Activated T-cell treated with anti-CD3 and anti-CD28 coated beads, Interleukin-2, amount 50 U/mL, for 72 hours (primary cell): ENCODE measurements around the gene CRABP1. TPM values are rescaled to one million over a fixed set of nuclear protein-coding genes. Genes with fewer than 3 reads are reported as not detected.

ENCODE experiments used
- ATAC-seq, 2 donors: fragments of 150-1000 bp; cut with Tn5 transposase; replicated peaks in 1 of 2; 2 replicates each; pipeline ENCODE4 v1.10.0; 2021; ENCODE audit warnings: moderate library complexity in 2 of 2, mild to moderate bottlenecking in 1 of 2
- DNase-seq, 2 donors: peaks; one replicate each; pipeline ENCODE4 v3.0.0; 2021 to 2022; ENCODE audit warnings: mixed read lengths in 1 of 2
- H3K27ac Mint-ChIP-seq: one replicate; pipeline ENCODE4 v1.8.0; 2022; ENCODE audit warnings: mild to moderate bottlenecking, moderate library complexity, mixed read lengths
- H3K27me3 Mint-ChIP-seq: one replicate; pipeline ENCODE4 v1.8.0; 2022; ENCODE audit warnings: low read depth, mixed read lengths
- H3K36me3 Mint-ChIP-seq, 2 donors: one replicate each; pipeline ENCODE4 v1.8.0; 2022; ENCODE audit warnings: mixed read lengths in 2 of 2, mild to moderate bottlenecking in 1 of 2; ENCODE audit not compliant: insufficient read depth in 2 of 2
- H3K4me1 Mint-ChIP-seq: one replicate; pipeline ENCODE4 v1.8.0; 2022; ENCODE audit warnings: low read depth, mixed read lengths
- H3K4me3 Mint-ChIP-seq, 2 donors: one replicate each; pipeline ENCODE4 v1.8.0; 2022; ENCODE audit warnings: mild to moderate bottlenecking in 2 of 2, mixed read lengths in 2 of 2, moderate library complexity in 2 of 2
- H3K9me3 Mint-ChIP-seq, 2 donors: one replicate each; pipeline ENCODE4 v1.8.0; 2022; ENCODE audit warnings: mixed read lengths in 2 of 2
- total RNA-seq, 2 donors: library from RNA; stranded (reverse); gene quantifications; one replicate each; pipeline ENCODE4 v1.2.3, GENCODE V29; 2022

Gene CRABP1
- total RNA-seq, 2 donors from 2014 or later: 0.65 TPM; not detected in 1

- Mint-ChIP-seq H3K4me3 (no peak overlapping the region), H3K4me1 (no peaks in the 10 kb centered on the region), H3K36me3 (no peaks in the 10 kb centered on the region), H3K9me3 (no peaks in the 10 kb centered on the region), H3K27ac (no peak overlapping the region), H3K27me3 (no peaks in the 10 kb centered on the region)
- no peak for DNase-seq
- no peak for ATAC-seq
Measured at GRCh38 chr15:78396186-78396814, 56.1 kb downstream of the CRABP1 start.

- Mint-ChIP-seq H3K9me3 (no peaks in the 10 kb centered on the region), H3K4me1 (no peaks in the 10 kb centered on the region), H3K36me3 (no peaks in the 10 kb centered on the region), H3K4me3 (no peak overlapping the region), H3K27me3 (no peaks in the 10 kb centered on the region), H3K27ac (no peak overlapping the region)
- ATAC-seq (no peak), DNase-seq (no peak)
Measured at GRCh38 chr15:78396976-78397375, 56.8 kb downstream of the CRABP1 start.

- H3K4me3 Mint-ChIP-seq: no peak overlapping the region
- H3K4me1 Mint-ChIP-seq: no peaks in the 10 kb centered on the region
- DNase-seq (no peak), ATAC-seq (no peak)
- no peaks in the 10 kb centered on the region for H3K9me3 Mint-ChIP-seq
- no peaks in the 10 kb centered on the region for H3K36me3 Mint-ChIP-seq
- no peak overlapping the region for H3K27ac Mint-ChIP-seq
- H3K27me3 Mint-ChIP-seq: no peaks in the 10 kb centered on the region
Measured at GRCh38 chr15:78397382-78397781, 57.2 kb downstream of the CRABP1 start.

Other genes starting within 250 kb of the CRABP1 start
- gene SH2D7, start 247.8 kb upstream of the CRABP1 start, total RNA-seq: not detected
- gene CIB2, start 208.9 kb upstream of the CRABP1 start, total RNA-seq: 1 to 10 TPM; 3.2 to 3.8 TPM
- 10 to 100 TPM; 83.6 to 92.7 TPM for gene IDH3A, start 191.0 kb upstream of the CRABP1 start, total RNA-seq
- gene ACSBG1, start 105.8 kb upstream of the CRABP1 start, total RNA-seq: under 1 TPM in 1 of 2 donors, not detected in 1; 0.32 TPM
- gene DNAJA4, start 75.8 kb upstream of the CRABP1 start, total RNA-seq: 10 to 100 TPM; 30.7 to 36.4 TPM
- gene SKIC8, start 40.7 kb upstream of the CRABP1 start, total RNA-seq: 10 to 100 TPM; 31.0 to 31.3 TPM
- 10 to 100 TPM; 64.1 to 72.2 TPM for gene IREB2, start 97.9 kb downstream of the CRABP1 start, total RNA-seq
- gene HYKK, start 167.2 kb downstream of the CRABP1 start, total RNA-seq: 1 to 10 TPM; 2.8 to 2.9 TPM
- 100 to 1,000 TPM; 207 to 216 TPM for gene PSMA4, start 200.1 kb downstream of the CRABP1 start, total RNA-seq
- gene CHRNA5, start 225.2 kb downstream of the CRABP1 start, total RNA-seq: 1 to 10 TPM; 2.6 to 3.1 TPM